SKM-1 treated with dmso at 0.1 percent for 144 hours (cell line): ENCODE results near the gene ACTA1.
"Not testable (repeated sequence)": the region's sequence is repeated elsewhere in the genome, so short reads cannot be mapped to it uniquely, and the experiment has no call there.

ENCODE experiments used
- DNase-seq: peaks from one replicate; lab custom pipeline; 2025; ENCODE audit not compliant: unreplicated experiment; lab: John Stamatoyannopoulos, UW

Gene ACTA1

DNA sequence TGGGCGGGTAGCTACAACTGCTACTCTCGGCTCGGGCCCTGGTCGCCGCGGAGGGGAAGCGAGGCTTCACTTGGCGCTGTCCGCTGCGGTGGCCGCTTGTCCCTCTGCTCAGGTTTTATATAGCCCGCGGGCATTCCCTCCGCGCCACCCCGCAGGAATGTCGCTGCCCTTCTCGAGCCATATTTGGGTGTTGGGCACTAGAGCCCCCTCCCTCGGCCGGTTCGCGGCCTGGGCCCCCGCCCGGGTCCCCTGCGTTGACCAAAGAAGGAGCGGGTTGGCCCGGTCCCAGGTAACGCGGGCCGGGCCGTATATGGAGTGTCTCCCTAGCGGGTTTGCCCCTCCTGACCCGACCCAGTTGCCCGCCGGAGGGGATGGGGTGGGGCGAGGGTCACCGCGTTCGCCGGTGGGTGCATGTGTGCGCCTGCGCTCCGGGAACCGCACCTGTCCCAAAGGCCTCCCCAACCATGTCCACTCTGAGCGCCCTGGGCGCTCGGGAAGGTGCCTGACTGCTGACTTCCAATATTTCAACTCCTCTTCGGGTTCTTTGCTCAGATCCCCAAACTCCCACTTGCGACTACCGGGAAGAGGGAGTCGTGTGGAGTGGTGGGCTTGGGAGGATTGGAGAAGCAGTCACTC, at the start of gene ACTA1:
Gene ACTA1, minus strand, starts transcription at position 90 of the 636 bp plus-strand sequence. CDS start 979 bp downstream, outside the sequence.
- DNase-seq, result no peak

DNA sequence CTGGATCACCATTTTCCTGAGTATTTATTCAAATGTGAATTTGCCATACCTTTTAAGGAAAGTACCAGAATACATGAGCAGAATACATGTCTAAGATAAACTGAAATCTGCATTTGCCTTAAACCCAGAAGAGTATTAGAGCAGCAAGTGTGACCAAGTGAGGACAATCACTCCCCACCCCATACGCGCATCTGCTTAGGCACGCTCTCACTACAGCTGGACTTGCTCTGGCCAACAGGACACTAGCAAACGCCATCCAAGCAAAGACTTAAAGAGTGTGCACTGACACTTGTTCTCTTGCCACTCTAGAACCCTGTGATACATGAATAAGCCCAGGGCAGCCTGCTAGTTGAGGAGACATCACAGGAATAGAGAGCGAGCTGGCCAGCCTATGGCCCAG, 48.6 kb upstream of the ACTA1 start:
- DNase-seq, result no peak

- DNase-seq, result no peak
Observed at GRCh38 chr1:229480495-229480894, 46.6 kb upstream of the ACTA1 start.

DNA sequence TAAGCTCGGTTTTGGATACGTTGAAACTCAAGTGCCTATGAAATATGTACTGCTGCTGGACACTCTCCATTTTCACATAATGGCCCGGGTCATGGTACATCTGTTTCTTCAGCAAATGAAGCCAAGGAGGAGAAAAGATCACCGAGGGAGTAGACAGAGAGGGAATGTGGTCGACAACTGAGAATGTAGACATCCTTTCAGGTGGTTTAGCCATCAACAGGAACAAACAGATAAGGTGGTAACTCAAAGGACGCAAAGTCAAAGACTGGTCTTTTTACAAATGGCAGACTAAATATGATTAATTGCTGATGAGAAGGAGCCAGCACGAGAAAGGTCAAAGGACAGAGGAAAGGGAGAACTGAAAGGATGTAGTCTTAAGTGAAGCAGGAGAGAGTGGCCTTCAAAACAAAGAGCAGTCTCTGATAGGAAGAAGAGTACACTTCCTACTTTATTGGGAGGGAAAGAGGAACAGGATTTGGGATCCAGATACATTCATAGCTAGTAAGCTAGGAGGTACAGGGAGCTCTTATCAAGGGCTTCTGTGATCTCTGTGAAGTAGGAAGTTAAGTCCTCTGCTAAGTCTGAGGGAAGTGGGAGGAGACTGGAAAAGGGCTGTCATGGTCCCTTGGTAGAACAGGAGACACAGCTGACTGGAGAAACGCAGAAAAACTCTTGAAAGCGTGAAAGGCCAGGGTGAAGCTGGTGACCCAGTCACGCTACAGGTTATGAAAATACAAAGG, 45.9 kb upstream of the ACTA1 start:
- no peak for DNase-seq

DNA sequence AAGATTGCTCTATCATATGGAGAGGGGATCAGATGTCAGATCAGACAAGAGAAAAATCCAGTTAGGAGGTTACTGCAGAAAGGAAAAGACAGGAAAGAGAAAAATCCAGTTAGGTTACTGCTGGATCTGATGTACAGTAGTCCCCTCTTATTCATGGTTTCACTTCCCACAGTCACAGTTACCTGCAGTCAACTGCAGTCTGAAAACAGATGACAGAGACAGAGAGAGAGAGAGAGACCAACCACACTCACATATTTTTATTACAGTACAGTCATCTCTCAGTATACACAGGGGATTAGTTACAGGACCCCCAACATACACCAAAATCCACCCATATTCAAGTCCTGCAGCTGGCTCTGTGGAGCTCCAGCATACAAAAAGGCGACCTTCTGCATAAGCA, 45.0 kb upstream of the ACTA1 start:
- no peak for DNase-seq

DNA sequence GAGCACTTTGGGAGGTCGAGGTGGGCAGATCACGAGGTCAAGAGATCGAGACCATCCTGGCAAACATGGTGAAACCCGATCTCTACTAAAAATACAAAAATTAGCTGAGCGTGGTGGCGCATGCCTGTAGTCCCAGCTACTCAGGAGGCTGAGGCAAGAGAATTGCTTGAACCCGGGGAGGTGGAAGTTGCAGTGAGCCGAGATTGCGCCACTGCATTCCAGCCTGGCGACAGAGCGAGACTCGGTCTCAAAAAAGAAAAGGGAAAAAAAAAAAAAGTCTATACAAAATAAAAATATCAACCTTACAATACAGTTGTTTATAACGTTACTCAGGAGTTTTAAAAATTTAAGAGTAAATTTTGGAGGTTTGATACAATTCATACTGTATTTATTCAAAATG, 42.0 kb upstream of the ACTA1 start:
- not testable (repeated sequence) for DNase-seq

GRCh38 chr1:229474509-229474908, 40.6 kb upstream of the ACTA1 start:
- no peak for DNase-seq

GRCh38 chr1:229471175-229471574, 37.3 kb upstream of the ACTA1 start:
- DNase-seq, result no peak

- DNase-seq, result no peak
Observed at GRCh38 chr1:229470406-229471043, 36.6 kb upstream of the ACTA1 start.

GRCh38 chr1:229466887-229467286, 33.0 kb upstream of the ACTA1 start:
- DNase-seq, result no peak

GRCh38 chr1:229464672-229465071, 30.8 kb upstream of the ACTA1 start:
- DNase-seq, result no peak

- no peak for DNase-seq
Observed at GRCh38 chr1:229461032-229461668, 27.3 kb upstream of the ACTA1 start.

- no peak for DNase-seq
Observed at GRCh38 chr1:229459815-229460214, 25.9 kb upstream of the ACTA1 start.

- no peak for DNase-seq
Observed at GRCh38 chr1:229457436-229457835, 23.5 kb upstream of the ACTA1 start.

- no peak for DNase-seq
Observed at GRCh38 chr1:229456016-229456415, 22.1 kb upstream of the ACTA1 start.

DNA sequence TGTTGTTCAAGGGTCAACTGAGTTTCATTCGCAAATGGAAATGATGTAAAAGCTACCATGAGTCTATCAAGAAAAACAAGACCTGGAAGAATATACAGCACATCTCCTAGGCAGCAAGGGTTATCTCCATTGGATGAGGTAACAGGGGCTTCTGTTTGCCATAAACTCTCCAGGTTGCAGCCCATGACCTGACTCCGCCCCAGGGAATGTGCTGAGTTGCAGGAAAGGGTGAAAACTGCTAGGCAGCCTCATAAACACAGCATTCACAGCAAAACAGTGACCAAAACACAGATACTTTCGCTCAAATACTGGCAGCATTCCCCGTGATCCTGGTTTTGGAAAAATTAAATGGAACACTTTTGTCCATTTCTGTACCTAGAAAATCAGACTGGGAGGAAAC, 20.2 kb upstream of the ACTA1 start:
- DNase-seq, result no peak

DNA sequence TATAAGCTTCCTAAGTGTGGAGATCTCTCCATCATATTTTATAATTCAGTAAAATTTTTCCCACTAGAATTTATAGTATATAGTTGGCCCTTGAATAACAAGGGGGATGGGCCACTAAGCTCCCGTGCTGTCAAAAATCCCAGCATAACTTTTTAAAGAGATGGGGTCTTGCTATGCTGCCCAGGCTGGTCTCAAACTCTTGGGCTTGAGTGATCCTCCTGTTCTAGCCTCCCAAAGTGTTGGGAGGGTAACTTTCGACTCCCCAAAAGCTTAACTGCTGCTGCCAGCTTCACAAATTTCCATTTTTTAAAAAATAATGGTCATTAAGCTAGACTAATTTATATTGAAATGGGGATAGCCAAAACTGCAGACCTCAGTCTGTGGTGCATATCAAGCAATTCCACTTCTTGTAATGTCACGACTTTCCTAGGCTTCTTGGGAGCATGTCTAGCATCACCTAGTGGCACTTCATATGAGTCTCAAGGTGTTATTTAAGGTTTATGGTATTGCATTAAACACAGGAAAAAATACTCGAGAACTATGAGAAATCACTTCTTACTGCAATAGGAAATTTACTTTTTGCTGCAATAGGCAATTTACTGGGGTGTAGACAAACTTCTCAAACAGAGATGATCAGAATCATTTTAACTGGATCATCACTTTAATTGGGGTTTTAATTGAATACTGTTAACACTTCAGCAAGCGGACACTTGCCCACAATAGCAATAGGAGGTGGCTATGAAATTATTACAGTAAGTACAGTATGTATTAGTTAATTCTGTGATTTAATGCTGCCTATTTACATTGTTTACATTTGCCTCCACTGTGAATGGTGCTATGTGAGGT, 19.3 kb upstream of the ACTA1 start:
- DNase-seq, result peak; percentile 42

GRCh38 chr1:229448845-229449244, 15.0 kb upstream of the ACTA1 start:
- DNase-seq, result no peak

DNA sequence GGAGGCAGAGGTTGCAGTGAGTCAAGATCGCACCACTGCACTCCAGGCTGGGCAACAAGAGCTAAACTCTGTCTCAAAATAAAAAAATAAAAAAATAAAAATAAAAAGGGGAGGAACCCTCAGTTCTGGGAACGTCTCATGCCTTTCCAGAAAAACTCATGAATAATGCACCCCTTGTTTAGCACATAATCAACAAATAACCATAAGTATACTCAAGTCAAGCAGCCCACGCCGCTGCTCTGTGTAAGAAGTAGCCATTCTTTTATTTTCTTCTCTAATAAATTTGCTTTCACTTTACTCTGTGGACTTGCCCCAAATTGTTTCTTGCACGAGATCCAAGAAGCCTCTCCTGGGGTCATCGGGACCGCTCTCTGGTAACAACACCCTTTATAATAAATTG, 14.5 kb upstream of the ACTA1 start:
- DNase-seq, result no peak

DNA sequence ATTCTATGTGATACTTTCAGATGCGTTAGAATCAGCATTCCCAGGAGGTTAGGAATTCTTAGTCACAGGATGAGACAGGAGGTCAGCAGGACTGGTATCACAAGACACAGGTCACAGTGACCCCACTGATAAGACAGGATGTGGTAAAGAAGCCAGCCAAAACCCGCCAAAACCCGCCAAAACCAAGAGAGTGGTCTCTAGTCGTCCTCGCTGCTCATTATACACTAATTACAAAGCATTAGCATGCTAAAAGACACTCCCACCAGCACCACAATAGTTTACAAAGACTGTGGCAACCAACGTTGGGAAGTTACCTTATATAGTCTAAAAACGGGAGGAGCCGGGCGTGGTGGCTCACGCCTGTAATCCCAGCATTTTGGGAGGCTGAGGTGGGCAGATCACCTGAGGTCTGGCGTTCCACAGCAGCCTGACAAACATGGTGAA, 13.9 kb upstream of the ACTA1 start:
- no peak for DNase-seq

DNA sequence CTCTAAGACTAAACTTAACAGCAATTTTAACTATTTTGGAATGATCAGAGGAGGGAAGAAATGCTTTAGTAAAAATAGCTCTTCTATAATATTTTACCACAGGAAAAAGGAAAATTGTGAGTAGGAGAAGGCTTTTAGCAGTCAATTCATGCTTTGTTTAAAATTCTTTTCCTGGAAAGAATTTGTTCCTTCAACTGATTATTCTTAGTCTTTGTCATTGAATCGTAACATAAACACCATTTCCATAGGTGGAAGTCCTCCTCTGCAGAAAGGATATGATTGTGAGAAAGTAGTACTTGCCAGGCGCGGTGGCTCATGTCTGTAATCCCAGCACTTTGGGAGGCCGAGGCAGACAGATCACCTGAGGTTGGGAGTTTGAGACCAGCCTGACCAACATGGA, 11.9 kb upstream of the ACTA1 start:
- no peak for DNase-seq
